Muscle of arm (tissue), 12 donors: ENCODE results near the gene PRSS27. TPM values are rescaled to one million over a fixed set of nuclear protein-coding genes. Genes with fewer than 3 reads are reported as not detected.
"Not testable (repeated sequence)": the region's sequence is repeated elsewhere in the genome, so short reads cannot be mapped to it uniquely, and the experiment has no call there.

Experiments
- DNase-seq: peaks from one replicate; pipeline ENCODE4 v3.0.0-alpha.2; 2013
- polyA plus RNA-seq, 12 donors: library from polyadenylated mRNA; unstranded; fragments of 120-200 nt; gene quantifications; one replicate each; pipeline ENCODE4 v1.2.1, GENCODE V29; 2013; ENCODE audit not compliant: insufficient read length in 12 of 12

The PRSS27 gene
- polyA plus RNA-seq, 12 donors, result 0.87 to 1.8 (median 1.2) TPM; not detected in 2

DNA sequence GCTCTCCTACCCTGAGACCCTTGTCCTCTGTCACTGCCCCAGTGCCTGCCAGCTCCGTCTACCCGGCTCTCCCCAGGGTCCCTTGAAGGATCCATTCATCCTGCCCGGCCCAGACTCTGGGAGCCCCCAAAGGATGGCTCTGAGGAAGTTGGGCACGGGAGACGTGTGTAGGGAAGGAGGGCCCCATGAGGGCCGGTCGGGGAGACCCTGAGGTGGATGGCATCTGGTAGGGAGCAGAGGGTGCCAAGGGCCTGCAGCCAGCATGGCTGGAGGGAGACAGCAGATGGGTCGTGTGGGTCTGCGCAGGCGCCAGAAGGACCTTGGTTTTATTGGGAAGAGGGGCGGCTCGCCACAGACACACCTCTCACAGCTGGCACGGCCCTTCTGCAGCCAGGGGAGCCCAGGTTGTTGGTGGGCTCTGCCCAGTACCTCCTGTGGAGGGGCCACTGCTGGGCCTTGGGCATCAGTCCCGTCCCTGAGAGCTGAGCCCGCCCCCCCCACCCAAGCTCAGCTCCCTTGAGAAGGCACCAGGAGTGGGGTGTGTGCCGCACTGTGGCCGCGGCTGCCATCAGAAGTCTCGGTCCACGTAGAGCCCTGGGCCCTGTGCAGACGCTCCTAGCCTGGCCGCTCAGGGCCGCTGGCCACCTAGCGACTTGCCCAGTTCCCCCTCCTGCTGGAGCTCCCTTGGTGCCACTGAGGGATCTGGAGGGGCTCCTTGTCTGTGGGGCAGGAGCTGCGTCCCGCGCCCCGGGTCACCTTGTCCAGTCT, 21.7 kb downstream of the PRSS27 start:
- no peak for DNase-seq

DNA sequence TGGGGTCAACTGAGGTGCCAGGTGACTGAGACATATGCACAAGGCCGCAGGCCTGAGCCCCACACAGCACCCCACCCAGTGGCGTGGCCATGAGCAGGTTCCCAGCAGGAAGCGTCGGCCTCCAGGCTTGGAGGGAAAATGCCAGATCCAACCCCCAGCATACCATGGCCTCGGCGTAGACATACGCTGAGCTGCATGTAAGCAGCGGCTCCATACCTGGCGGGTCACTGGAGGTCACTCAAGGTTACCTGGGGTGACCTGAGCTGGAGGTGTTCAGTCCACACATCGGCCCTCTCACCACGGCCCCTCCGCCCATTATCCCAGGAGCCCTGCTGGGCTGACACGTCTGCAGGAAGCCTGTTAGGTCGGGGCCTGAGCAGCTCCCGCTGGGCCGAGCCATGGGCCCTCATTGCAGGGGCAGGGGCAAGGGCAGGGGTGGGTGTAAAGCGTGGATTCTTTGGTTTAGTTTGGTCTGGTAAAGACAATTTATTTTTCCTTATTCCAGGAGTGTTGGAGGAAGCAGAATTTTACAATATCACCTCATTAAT, 22.5 kb downstream of the PRSS27 start:
- no peak for DNase-seq

DNA sequence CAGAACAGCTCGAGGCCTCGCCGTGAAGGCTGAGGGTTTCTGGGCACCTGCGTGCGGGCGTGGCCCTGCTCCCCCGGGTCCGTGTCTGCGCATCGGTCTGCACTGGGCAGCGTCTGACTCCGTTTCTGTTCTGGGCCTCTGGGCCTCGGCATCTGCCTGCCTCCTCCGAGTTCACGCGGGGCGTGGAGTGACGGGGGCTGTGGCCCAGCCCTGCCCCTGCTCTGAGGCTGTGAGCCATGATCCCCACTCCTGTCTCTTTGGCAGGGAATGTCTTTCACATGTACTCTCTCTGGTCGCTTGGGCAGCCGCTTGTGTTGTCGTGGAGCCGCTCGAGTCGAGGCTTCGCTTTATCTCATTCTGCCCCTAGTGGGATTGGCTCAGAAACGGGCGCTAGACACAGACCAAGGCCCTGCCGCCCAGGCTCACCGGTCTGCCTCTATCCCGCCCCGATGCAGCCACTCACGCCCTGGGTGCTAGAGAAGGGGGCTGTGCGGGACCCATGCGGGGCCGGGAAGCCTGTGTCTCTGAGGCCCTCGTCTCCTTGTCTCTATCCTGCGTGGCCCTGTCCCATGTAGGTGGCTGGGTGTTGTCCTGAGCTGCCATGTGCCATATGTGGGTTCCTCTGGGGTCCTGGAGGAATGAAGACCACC, 23.3 kb downstream of the PRSS27 start:
- DNase-seq, result not testable (repeated sequence)

- peak; percentile 38 for DNase-seq
Measured at GRCh38 chr16:2692948-2693651, 26.9 kb downstream of the PRSS27 start.

- DNase-seq, result no peak
Measured at GRCh38 chr16:2692251-2692947, 27.6 kb downstream of the PRSS27 start.

GRCh38 chr16:2691491-2692248, 28.4 kb downstream of the PRSS27 start:
- no peak for DNase-seq

GRCh38 chr16:2690852-2691251, 29.2 kb downstream of the PRSS27 start:
- no peak for DNase-seq

DNA sequence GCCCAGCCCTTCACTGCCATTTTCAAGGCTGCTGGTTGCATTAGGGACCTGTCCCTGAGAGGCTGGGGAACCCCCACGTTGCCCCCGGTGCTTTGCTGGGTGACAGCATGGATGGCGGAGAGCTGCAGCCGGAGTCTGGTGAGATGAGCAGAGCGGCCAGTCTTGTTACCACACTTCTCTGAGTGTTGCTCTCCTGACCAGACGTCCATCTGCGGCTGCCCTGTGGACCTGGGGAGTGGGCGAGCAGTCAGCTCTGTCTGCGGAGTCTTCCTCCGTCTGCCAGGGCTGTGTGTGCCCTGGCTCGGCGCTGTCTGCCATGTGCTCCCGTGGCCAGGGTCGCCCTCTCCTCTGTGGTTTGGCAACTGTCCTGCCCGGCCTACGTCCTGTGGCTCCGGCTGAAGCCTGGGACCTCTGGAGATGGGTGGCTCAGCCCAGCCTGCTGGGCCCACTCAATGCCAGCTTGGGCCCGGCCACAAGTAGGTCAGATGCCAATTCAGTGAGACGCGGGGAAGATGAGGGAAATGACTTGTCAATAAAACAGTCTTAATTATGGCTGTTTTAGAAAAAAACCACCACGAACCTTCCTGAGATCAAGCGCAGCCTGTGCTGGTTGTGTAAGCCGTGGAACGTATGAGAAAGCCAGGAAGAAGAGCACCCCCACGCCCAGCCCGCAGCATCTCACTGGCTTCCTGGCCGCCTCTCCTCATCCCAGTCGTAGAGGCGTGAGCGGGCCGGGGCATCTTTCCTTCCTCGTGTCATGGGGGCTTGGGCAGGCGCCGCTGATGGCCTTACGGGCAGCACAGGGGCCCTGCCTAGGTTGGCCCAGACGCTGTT, 29.8 kb downstream of the PRSS27 start:
- no peak for DNase-seq

GRCh38 chr16:2689422-2689821, 30.6 kb downstream of the PRSS27 start:
- DNase-seq, result not testable (repeated sequence)

- no peak for DNase-seq
Measured at GRCh38 chr16:2687531-2688308, 32.3 kb downstream of the PRSS27 start.

- DNase-seq, result no peak
Measured at GRCh38 chr16:2686912-2687507, 33.0 kb downstream of the PRSS27 start.

- not testable (repeated sequence) for DNase-seq
Measured at GRCh38 chr16:2686075-2686474, 33.9 kb downstream of the PRSS27 start.

DNA sequence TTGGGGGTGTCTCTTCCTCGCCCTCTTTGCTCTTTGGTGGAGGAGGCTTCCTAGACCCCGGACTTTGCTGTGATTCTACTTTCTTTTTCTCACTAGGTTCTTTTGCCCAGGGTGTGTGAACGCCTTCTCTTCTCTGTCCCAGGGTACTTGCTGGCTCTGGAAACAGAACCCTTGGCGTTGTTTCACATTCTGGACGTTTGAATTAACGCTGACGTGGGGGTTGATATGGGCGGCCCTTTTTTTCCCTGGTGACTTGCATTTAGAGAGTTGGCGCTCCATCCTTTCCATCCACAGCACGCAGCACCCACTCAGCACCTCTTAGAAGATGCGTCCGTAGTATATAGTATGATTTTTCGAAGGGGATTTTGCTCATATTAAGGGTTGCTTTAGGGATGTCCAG, 37.0 kb downstream of the PRSS27 start:
- DNase-seq, result not testable (repeated sequence)

- DNase-seq, result peak; percentile 98
Measured at GRCh38 chr16:2682209-2683021, 37.6 kb downstream of the PRSS27 start, which contains the start of gene KCTD5. TSS of gene KCTD5 (plus strand) at chr16:2682523. CDS start at chr16:2682549, 26 bp downstream.

GRCh38 chr16:2680360-2680759, 39.7 kb downstream of the PRSS27 start:
- DNase-seq, result not testable (repeated sequence)

DNA sequence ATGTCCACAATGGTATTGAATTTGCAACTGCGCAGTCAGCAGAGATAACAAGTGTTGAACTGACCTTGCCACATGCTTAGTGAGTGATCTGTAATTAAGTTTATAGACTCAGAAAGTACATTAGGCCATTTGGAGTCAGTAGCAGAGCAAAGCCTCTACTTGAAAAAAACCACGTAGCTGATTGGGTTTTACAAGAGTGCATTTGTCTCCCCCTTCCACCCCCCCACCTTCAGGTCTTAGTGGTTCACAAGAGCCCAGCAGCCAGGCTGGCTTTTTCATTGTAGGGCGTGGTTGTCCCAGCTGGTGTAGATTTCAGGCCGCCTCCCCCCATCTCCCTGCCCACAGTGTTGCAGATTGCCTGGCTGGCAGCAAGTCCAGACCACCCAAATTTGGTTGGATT, 40.1 kb downstream of the PRSS27 start:
- DNase-seq, result not testable (repeated sequence)

DNA sequence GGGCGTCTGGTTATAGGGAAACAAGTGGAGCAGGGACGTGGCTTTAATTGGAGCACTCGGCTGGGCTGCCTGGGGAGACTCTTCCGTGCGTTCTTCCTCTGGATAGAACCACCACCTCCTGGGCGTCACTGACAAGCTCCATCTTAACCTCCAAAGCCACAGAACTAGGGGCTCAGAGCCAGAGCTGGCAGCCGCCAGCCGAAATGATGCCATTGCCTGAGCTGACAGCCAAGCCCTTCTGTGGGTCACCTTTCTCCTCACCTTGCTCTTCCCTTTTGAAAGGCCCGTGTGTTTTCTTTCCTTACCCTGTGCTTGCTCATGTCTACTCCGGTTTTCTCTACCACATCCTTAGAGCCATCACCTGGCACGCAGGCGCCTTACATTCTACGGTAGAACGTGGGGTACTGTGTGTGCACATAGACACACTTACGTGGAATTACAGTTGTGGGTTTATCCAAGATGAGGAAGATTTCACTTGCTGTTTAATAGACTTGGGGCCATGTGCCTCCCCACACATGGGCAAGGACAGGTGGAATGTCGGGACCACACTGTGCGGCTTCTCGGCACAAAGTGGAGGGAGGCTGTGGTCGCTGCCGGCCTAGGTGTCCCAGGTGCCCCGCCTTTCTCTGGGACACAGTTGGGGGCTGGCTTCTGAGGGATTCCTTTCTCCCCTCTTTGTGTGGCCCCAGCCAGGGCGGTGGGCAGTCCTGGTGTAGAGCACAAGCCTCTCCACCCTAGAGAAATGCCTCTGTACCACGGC, 41.6 kb downstream of the PRSS27 start:
- not testable (repeated sequence) for DNase-seq
